GM23338 (cell line): Measurements from ENCODE around the gene EIF3A. TPM values are rescaled to one million over a fixed set of nuclear protein-coding genes. Genes with fewer than 3 reads are reported as not detected.

Experiments used
- ATAC-seq: fragments of 200-7000 bp; cut with Tn5 transposase; 3 replicates; pipeline ENCODE4 v1.9.1; 2020
- DNase-seq: peaks from one replicate; pipeline ENCODE4 v3.0.0-alpha.2; 2015; ENCODE audit warnings: low spot score
- H2AFZ ChIP-seq: fragments of 200-600 bp; sonication (generic); 2 replicates; pipeline ENCODE4 v1.8.0; 2016; ENCODE audit warnings: antibody characterized with exemption, mild to moderate bottlenecking, moderate library complexity
- H3F3A ChIP-seq: fragments of 200-600 bp; sonication (generic); replicated peaks from 2 replicates; pipeline ENCODE4 v1.8.0; 2017; ENCODE audit warnings: antibody characterized with exemption, mixed run types, low read depth
- H3K27ac ChIP-seq: fragments of 200-600 bp; sonication (generic); 2 replicates; pipeline ENCODE4 v1.6.1; 2016; ENCODE audit warnings: low read depth
- H3K27me3 ChIP-seq: fragments of 200-600 bp; sonication (generic); 2 replicates; pipeline ENCODE4 v1.8.0; 2016; ENCODE audit warnings: mild to moderate bottlenecking, mixed run types, moderate library complexity; ENCODE audit not compliant: insufficient read depth
- H3K36me3 ChIP-seq: fragments of 200-600 bp; sonication (generic); 2 replicates; pipeline ENCODE4 v1.8.0; 2016; ENCODE audit warnings: mild to moderate bottlenecking; ENCODE audit not compliant: insufficient read depth
- H3K4me1 ChIP-seq: fragments of 200-600 bp; sonication (generic); 2 replicates; pipeline ENCODE4 v1.8.0; 2016; ENCODE audit warnings: mild to moderate bottlenecking, moderate library complexity; ENCODE audit not compliant: insufficient read depth
- H3K4me2 ChIP-seq: fragments of 200-600 bp; sonication (generic); 2 replicates; pipeline ENCODE4 v1.7.1; 2017; ENCODE audit warnings: mixed run types
- H3K4me3 ChIP-seq: fragments of 200-600 bp; sonication (generic); 2 replicates; pipeline ENCODE4 v1.6.1; 2016; ENCODE audit warnings: mixed run types
- H3K79me2 ChIP-seq: fragments of 200-600 bp; sonication (generic); replicated peaks from 2 replicates; pipeline ENCODE4 v1.8.0; 2017; ENCODE audit warnings: mild to moderate bottlenecking; ENCODE audit not compliant: insufficient read depth
- H3K9me2 ChIP-seq: fragments of 200-600 bp; sonication (generic); 2 replicates; pipeline ENCODE4 v1.8.0; 2017; ENCODE audit not compliant: insufficient read depth
- H4K20me1 ChIP-seq: fragments of 200-600 bp; sonication (generic); replicated peaks from 2 replicates; pipeline ENCODE4 v1.8.0; 2017; ENCODE audit warnings: mild to moderate bottlenecking; ENCODE audit not compliant: insufficient read depth
- H3K27ac Mint-ChIP-seq: 2 replicates; pipeline ENCODE4 v1.8.0; 2020; ENCODE audit warnings: inconsistent platforms, mild to moderate bottlenecking, moderate library complexity, mixed read lengths
- H3K27me3 Mint-ChIP-seq: 3 replicates; pipeline ENCODE4 v1.8.0; 2022; ENCODE audit warnings: low read depth, mild to moderate bottlenecking, moderate library complexity, mixed read lengths, inconsistent platforms; ENCODE audit not compliant: insufficient read depth, poor library complexity
- H3K36me3 Mint-ChIP-seq: 3 replicates; pipeline ENCODE4 v1.8.0; 2021; ENCODE audit warnings: low read depth, mild to moderate bottlenecking, inconsistent platforms, moderate library complexity, mixed read lengths
- H3K4me1 Mint-ChIP-seq: 3 replicates; pipeline ENCODE4 v1.8.0; 2020; ENCODE audit warnings: mild to moderate bottlenecking, inconsistent platforms, mixed read lengths
- H3K4me3 Mint-ChIP-seq: 3 replicates; pipeline ENCODE4 v1.8.0; 2021; ENCODE audit warnings: moderate library complexity, mild to moderate bottlenecking, inconsistent platforms, mixed read lengths
- H3K9me3 Mint-ChIP-seq: 3 replicates; pipeline ENCODE4 v1.8.0; 2020; ENCODE audit warnings: moderate library complexity, mild to moderate bottlenecking, inconsistent platforms, mixed read lengths
- CREB1 ChIP-seq: fragments of 250-450 bp; sonication (Bioruptor Pico); IDR thresholded peaks from 2 replicates; pipeline ENCODE4 v1.5.0; 2020; ENCODE audit warnings: low read depth, mild to moderate bottlenecking, moderate library complexity
- EZH2 ChIP-seq: fragments of 200-600 bp; sonication (generic); IDR thresholded peaks from one replicate; pipeline ENCODE4 v1.8.0; 2017; ENCODE audit warnings: antibody characterized with exemption, mild to moderate bottlenecking, low read depth; ENCODE audit not compliant: unreplicated experiment
- EZH2phosphoT487 ChIP-seq: fragments of 200-600 bp; sonication (generic); IDR thresholded peaks from one replicate; pipeline ENCODE4 v1.8.1; 2018; ENCODE audit warnings: antibody characterized with exemption; ENCODE audit not compliant: unreplicated experiment
- JUNB ChIP-seq: IDR thresholded peaks from one replicate; pipeline ENCODE4 v1.6.1; 2016; ENCODE audit warnings: antibody characterized with exemption; ENCODE audit not compliant: unreplicated experiment
- NANOG ChIP-seq: IDR thresholded peaks from 2 replicates; pipeline ENCODE4 v1.6.1; 2016; ENCODE audit warnings: antibody characterized with exemption, borderline replicate concordance
- POLR2AphosphoS5 ChIP-seq: IDR thresholded peaks from 2 replicates; pipeline ENCODE4 v1.6.1; 2016; ENCODE audit warnings: antibody characterized with exemption, low read depth
- REST ChIP-seq: IDR thresholded peaks from one replicate; pipeline ENCODE4 v1.6.1; 2018; ENCODE audit warnings: antibody characterized with exemption; ENCODE audit not compliant: unreplicated experiment
- STAT1 ChIP-seq: IDR thresholded peaks from one replicate; pipeline ENCODE4 v1.6.1; 2016; ENCODE audit warnings: antibody characterized with exemption; ENCODE audit not compliant: unreplicated experiment
- ZNF114 ChIP-seq: fragments of 250-450 bp; sonication (Bioruptor Pico); IDR thresholded peaks from 2 replicates; pipeline ENCODE4 v1.5.0; 2020; ENCODE audit warnings: mild to moderate bottlenecking, moderate library complexity
- ZNF331 ChIP-seq: fragments of 250-450 bp; sonication (Bioruptor Pico); IDR thresholded peaks from 2 replicates; pipeline ENCODE4 v1.5.0; 2020; ENCODE audit warnings: low read depth, mild to moderate bottlenecking, moderate library complexity
- polyA plus RNA-seq: library from polyadenylated mRNA; unstranded; fragments of >200 nt; fragmentation: Nextera tagmentation; extraction: Ambion mirVana; gene quantifications from 2 replicates; pipeline ENCODE4 v1.2.1, GENCODE V29; 2016
- total RNA-seq: library from RNA; depleted of rRNA; stranded (reverse); fragments of >200 nt; shearing (Covaris generic); gene quantifications from 2 replicates; pipeline ENCODE4 v1.2.3, GENCODE V29; 2014
- TF ChIP-seq, protein P1 (sequence below): fragments of 250-450 bp; sonication (Bioruptor Pico); IDR thresholded peaks from 2 replicates; pipeline ENCODE4 v1.5.0; 2020; ENCODE audit warnings: mild to moderate bottlenecking, moderate library complexity
- TF ChIP-seq, protein P2 (sequence below): IDR thresholded peaks from 2 replicates; pipeline ENCODE4 v1.6.1; 2016; ENCODE audit warnings: antibody characterized with exemption
- TF ChIP-seq, protein P3 (sequence below), 2 experiments: fragments of 200-600 bp in 1 of 2; sonication (generic) in 1 of 2; conservative IDR thresholded peaks; 2 replicates each; pipeline versions ENCODE4 v1.5.1 to v1.6.1; 2016 to 2017; ENCODE audit warnings: antibody characterized with exemption in 2 of 2, low read depth in 2 of 2, mild to moderate bottlenecking in 2 of 2, moderate library complexity in 1 of 2

Gene EIF3A
- total and polyA plus RNA-seq, 2 experiments from 2014 or later, result 152 to 170 TPM

- H3K79me2 ChIP-seq, result peaks cover 58% of the 10 kb centered on the region
- no peaks in the 10 kb centered on the region for H3K27me3 ChIP-seq
- peak; percentile 75 for ATAC-seq
- H3K9me3 Mint-ChIP-seq, result no peaks in the 10 kb centered on the region
- H3K27ac ChIP-seq, result peak overlapping the region; percentile 90
- peak; percentile 72 for DNase-seq
- peaks cover 11% of the 10 kb centered on the region for H3K4me1 ChIP-seq
- H3K4me3 ChIP-seq, result peak overlapping the region; percentile 86
- no peak overlapping the region for H2AFZ ChIP-seq
- H3K27me3 Mint-ChIP-seq, result peaks cover 13% of the 10 kb centered on the region
- no peaks in the 10 kb centered on the region for H3F3A ChIP-seq
- TF ChIP-seq, protein P1, sequence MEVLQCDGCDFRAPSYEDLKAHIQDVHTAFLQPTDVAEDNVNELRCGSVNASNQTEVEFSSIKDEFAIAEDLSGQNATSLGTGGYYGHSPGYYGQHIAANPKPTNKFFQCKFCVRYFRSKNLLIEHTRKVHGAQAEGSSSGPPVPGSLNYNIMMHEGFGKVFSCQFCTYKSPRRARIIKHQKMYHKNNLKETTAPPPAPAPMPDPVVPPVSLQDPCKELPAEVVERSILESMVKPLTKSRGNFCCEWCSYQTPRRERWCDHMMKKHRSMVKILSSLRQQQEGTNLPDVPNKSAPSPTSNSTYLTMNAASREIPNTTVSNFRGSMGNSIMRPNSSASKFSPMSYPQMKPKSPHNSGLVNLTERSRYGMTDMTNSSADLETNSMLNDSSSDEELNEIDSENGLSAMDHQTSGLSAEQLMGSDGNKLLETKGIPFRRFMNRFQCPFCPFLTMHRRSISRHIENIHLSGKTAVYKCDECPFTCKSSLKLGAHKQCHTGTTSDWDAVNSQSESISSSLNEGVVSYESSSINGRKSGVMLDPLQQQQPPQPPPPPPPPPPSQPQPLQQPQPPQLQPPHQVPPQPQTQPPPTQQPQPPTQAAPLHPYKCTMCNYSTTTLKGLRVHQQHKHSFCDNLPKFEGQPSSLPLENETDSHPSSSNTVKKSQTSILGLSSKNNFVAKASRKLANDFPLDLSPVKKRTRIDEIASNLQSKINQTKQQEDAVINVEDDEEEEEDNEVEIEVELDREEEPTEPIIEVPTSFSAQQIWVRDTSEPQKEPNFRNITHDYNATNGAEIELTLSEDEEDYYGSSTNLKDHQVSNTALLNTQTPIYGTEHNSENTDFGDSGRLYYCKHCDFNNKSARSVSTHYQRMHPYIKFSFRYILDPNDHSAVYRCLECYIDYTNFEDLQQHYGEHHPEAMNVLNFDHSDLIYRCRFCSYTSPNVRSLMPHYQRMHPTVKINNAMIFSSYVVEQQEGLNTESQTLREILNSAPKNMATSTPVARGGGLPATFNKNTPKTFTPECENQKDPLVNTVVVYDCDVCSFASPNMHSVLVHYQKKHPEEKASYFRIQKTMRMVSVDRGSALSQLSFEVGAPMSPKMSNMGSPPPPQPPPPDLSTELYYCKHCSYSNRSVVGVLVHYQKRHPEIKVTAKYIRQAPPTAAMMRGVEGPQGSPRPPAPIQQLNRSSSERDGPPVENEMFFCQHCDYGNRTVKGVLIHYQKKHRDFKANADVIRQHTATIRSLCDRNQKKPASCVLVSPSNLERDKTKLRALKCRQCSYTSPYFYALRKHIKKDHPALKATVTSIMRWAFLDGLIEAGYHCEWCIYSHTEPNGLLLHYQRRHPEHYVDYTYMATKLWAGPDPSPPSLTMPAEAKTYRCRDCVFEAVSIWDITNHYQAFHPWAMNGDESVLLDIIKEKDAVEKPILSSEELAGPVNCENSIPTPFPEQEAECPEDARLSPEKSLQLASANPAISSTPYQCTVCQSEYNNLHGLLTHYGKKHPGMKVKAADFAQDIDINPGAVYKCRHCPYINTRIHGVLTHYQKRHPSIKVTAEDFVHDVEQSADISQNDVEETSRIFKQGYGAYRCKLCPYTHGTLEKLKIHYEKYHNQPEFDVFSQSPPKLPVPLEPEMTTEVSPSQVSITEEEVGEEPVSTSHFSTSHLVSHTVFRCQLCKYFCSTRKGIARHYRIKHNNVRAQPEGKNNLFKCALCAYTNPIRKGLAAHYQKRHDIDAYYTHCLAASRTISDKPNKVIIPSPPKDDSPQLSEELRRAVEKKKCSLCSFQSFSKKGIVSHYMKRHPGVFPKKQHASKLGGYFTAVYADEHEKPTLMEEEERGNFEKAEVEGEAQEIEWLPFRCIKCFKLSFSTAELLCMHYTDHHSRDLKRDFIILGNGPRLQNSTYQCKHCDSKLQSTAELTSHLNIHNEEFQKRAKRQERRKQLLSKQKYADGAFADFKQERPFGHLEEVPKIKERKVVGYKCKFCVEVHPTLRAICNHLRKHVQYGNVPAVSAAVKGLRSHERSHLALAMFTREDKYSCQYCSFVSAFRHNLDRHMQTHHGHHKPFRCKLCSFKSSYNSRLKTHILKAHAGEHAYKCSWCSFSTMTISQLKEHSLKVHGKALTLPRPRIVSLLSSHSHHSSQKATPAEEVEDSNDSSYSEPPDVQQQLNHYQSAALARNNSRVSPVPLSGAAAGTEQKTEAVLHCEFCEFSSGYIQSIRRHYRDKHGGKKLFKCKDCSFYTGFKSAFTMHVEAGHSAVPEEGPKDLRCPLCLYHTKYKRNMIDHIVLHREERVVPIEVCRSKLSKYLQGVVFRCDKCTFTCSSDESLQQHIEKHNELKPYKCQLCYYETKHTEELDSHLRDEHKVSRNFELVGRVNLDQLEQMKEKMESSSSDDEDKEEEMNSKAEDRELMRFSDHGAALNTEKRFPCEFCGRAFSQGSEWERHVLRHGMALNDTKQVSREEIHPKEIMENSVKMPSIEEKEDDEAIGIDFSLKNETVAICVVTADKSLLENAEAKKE (CRISPR knock-in tag), result no peak
- TF ChIP-seq ZNF331 (CRISPR knock-in tag) (no peak), EZH2phosphoT487 (no peak), STAT1 (no peak), CREB1 (CRISPR knock-in tag) (no peak), ZNF114 (CRISPR knock-in tag) (no peak), NANOG (no peak), JUNB (no peak), POLR2AphosphoS5 (no peak; the same call in 1 of the 2 replicates), EZH2 (no peak), REST (no peak)
- TF ChIP-seq, protein P2, sequence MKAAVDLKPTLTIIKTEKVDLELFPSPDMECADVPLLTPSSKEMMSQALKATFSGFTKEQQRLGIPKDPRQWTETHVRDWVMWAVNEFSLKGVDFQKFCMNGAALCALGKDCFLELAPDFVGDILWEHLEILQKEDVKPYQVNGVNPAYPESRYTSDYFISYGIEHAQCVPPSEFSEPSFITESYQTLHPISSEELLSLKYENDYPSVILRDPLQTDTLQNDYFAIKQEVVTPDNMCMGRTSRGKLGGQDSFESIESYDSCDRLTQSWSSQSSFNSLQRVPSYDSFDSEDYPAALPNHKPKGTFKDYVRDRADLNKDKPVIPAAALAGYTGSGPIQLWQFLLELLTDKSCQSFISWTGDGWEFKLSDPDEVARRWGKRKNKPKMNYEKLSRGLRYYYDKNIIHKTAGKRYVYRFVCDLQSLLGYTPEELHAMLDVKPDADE, result no peak
- TF ChIP-seq, protein P3, sequence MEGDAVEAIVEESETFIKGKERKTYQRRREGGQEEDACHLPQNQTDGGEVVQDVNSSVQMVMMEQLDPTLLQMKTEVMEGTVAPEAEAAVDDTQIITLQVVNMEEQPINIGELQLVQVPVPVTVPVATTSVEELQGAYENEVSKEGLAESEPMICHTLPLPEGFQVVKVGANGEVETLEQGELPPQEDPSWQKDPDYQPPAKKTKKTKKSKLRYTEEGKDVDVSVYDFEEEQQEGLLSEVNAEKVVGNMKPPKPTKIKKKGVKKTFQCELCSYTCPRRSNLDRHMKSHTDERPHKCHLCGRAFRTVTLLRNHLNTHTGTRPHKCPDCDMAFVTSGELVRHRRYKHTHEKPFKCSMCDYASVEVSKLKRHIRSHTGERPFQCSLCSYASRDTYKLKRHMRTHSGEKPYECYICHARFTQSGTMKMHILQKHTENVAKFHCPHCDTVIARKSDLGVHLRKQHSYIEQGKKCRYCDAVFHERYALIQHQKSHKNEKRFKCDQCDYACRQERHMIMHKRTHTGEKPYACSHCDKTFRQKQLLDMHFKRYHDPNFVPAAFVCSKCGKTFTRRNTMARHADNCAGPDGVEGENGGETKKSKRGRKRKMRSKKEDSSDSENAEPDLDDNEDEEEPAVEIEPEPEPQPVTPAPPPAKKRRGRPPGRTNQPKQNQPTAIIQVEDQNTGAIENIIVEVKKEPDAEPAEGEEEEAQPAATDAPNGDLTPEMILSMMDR (conservative IDR thresholded peaks at IDR 0.05; ENCODE audit: low read depth in 2 of 2), result no peak
- peak overlapping the region; percentile 98 for H3K27ac Mint-ChIP-seq
- no peaks in the 10 kb centered on the region for H3K9me2 ChIP-seq
- peak overlapping the region; percentile 76 for H3K4me2 ChIP-seq
- no peaks in the 10 kb centered on the region for H3K36me3 ChIP-seq
- peaks cover 44% of the 10 kb centered on the region for H4K20me1 ChIP-seq
- H3K36me3 Mint-ChIP-seq, result peaks cover 39% of the 10 kb centered on the region
- peaks cover 18% of the 10 kb centered on the region; the same call in 2 of the 3 replicates for H3K4me1 Mint-ChIP-seq
- peak overlapping the region; percentile 98 for H3K4me3 Mint-ChIP-seq
Measured at GRCh38 chr10:119079599-119080520, 757 bp downstream of the EIF3A start.
